SK-N-SH treated with all-trans-retinoic acid at 6 μM for 48 hours (cell line): ENCODE results near the gene ETNK2.

Experiments
- RARB ChIP-seq: fragments of 250-450 bp; sonication (Bioruptor Pico); IDR thresholded peaks from 2 replicates; pipeline ENCODE4 v1.8.0; 2021; ENCODE audit warnings: mild to moderate bottlenecking, moderate library complexity
- SNAI2 ChIP-seq: fragments of 250-450 bp; sonication (Bioruptor Pico); IDR thresholded peaks from 2 replicates; pipeline ENCODE4 v1.5.0; 2020; ENCODE audit warnings: mild to moderate bottlenecking, moderate library complexity
- TCF4 ChIP-seq: fragments of 250-450 bp; sonication (Bioruptor Pico); IDR thresholded peaks from 2 replicates; pipeline ENCODE4 v1.8.0; 2021; ENCODE audit warnings: mild to moderate bottlenecking, moderate library complexity, borderline replicate concordance
- ZFP3 ChIP-seq: fragments of 250-450 bp; sonication (Bioruptor Pico); IDR thresholded peaks from 2 replicates; pipeline ENCODE4 v1.5.0; 2020; ENCODE audit warnings: mild to moderate bottlenecking, moderate library complexity
- ZFP30 ChIP-seq: fragments of 450-650 bp; formaldehyde crosslinking; IDR thresholded peaks from 2 replicates; pipeline ENCODE4 v1.5.0; 2022; ENCODE audit warnings: mild to moderate bottlenecking, moderate library complexity
- ZNF70 ChIP-seq: fragments of 450-650 bp; formaldehyde crosslinking; IDR thresholded peaks from 2 replicates; pipeline ENCODE4 v1.5.0; 2020; ENCODE audit warnings: mild to moderate bottlenecking, moderate library complexity
- ZNF8 ChIP-seq: fragments of 450-650 bp; formaldehyde crosslinking; IDR thresholded peaks from 2 replicates; pipeline ENCODE4 v1.5.0; 2020; ENCODE audit warnings: mild to moderate bottlenecking, moderate library complexity

DNA sequence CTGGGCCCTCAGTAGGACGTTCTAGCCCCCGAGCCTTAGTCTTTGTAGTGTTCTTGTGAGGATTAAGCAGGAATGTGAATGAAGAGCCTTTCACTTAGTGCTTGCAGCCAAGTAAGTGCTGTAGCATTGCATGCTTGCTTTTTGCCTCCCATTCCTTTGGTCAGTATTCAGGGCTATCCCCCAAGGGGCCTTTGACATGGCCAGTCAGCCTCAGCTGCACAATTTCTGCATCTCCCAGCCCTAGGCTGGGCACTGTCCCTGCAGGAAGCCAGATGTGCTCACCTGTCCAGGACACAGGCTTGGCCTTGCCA lies 48.5 kb downstream of the ETNK2 start:
- TF ChIP-seq ZNF8 (CRISPR knock-in tag) (no peak), ZNF70 (CRISPR knock-in tag) (no peak), SNAI2 (CRISPR knock-in tag) (no peak), TCF4 (CRISPR knock-in tag) (no peak), ZFP30 (CRISPR knock-in tag) (no peak), RARB (CRISPR knock-in tag) (no peak), ZFP3 (CRISPR knock-in tag) (no peak)
